Measurements from ENCODE around the gene HOXA7. TPM values are rescaled to one million over a fixed set of nuclear protein-coding genes. Genes with fewer than 3 reads are reported as not detected.

The HOXA7 gene
- total RNA-seq, 4 donors from 2014 or later = 0.26 to 9.1 (median 5.2) TPM

DNA sequence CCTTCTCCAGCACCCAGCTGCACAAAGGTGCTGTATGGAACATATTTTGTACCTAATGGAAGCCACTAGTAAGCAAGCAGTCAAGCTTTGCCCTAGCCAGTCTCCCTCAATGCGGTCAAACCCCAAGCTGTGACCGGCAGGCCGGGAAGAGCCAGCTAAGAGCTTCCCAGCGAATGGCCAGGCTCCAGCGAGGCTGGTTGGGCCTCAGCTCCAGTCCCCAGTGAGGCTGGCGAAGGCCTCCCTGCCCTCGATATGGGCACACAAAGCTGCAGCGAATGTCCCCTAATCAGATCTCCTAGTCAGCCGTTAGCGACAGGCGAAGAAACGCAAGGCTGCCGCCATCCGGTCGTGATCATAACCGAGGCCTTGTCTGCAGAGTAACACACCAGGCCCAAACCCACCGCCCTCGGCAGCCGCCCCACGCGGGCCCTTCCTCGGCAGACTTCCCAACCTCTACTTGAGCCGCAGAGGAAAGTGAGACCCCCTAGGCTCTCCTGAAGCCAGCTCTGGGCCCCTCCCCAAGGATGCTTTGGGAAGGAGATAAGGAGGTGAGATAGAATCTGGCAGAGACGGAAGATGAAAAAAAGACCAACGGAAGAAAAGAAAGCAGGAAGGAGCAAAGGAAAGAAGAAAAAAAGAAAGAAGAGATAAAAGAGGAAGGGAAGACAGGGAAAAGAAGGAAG lies 11.9 kb upstream of the HOXA7 start:
- no peaks in the 10 kb centered on the region for H3K36me3 ChIP-seq
- intact Hi-C loops (cut with DNase I; ENCODE audit: low total_unique reads) = loop anchor here (5.0 kb wide), 1 partner anchor 1311 kb away; no protein-coding TSS in a partner anchor
- no peaks in the 10 kb centered on the region for H3K4me1 ChIP-seq
- H3K4me3 ChIP-seq = peak overlapping the region; percentile 58 to 66
- no peak for TF ChIP-seq POLR2A (IDR thresholded peaks at IDR 0.05)
- TF ChIP-seq, protein P1, sequence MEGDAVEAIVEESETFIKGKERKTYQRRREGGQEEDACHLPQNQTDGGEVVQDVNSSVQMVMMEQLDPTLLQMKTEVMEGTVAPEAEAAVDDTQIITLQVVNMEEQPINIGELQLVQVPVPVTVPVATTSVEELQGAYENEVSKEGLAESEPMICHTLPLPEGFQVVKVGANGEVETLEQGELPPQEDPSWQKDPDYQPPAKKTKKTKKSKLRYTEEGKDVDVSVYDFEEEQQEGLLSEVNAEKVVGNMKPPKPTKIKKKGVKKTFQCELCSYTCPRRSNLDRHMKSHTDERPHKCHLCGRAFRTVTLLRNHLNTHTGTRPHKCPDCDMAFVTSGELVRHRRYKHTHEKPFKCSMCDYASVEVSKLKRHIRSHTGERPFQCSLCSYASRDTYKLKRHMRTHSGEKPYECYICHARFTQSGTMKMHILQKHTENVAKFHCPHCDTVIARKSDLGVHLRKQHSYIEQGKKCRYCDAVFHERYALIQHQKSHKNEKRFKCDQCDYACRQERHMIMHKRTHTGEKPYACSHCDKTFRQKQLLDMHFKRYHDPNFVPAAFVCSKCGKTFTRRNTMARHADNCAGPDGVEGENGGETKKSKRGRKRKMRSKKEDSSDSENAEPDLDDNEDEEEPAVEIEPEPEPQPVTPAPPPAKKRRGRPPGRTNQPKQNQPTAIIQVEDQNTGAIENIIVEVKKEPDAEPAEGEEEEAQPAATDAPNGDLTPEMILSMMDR (IDR thresholded peaks at IDR 0.05) = no peak
- DNase-seq = peak; percentile 71 to 78
- no peaks in the 10 kb centered on the region for H3K27me3 ChIP-seq
- H3K9me3 ChIP-seq = no peaks in the 10 kb centered on the region
- peak overlapping the region; percentile 94 to 96 for H3K27ac ChIP-seq

DNA sequence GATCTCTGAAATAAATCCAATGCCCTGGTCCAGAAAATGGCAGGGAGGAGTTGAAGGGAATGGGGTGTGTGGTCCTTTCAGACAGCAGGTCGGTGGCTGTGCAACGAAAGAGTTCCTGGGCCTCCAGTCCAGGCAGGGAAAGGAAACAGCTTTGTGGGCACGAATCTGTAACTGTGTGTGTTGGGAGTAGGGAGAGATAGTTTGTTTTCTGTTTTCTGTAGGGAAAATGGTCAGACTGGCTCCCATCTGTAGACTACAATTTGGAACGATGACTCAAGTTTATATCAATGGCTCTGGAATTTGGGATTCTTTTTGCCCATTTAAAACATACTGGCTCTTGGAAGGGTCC lies 11.4 kb upstream of the HOXA7 start:
- intact Hi-C loops (cut with DNase I; ENCODE audit: low total_unique reads) = loop anchor here (5.0 kb wide), 1 partner anchor 1311 kb away; no protein-coding TSS in a partner anchor
- DNase-seq = peak in 1 of 2 donors; percentile 13
- peak overlapping the region; percentile 94 to 96 for H3K27ac ChIP-seq
- no peaks in the 10 kb centered on the region for H3K27me3 ChIP-seq
- H3K4me1 ChIP-seq = no peaks in the 10 kb centered on the region
- peak overlapping the region; percentile 58 to 66 for H3K4me3 ChIP-seq
- TF ChIP-seq POLR2A (IDR thresholded peaks at IDR 0.05) = no peak
- TF ChIP-seq, protein P1 (IDR thresholded peaks at IDR 0.05) = no peak
- H3K9me3 ChIP-seq = no peaks in the 10 kb centered on the region
- H3K36me3 ChIP-seq = no peaks in the 10 kb centered on the region

DNA sequence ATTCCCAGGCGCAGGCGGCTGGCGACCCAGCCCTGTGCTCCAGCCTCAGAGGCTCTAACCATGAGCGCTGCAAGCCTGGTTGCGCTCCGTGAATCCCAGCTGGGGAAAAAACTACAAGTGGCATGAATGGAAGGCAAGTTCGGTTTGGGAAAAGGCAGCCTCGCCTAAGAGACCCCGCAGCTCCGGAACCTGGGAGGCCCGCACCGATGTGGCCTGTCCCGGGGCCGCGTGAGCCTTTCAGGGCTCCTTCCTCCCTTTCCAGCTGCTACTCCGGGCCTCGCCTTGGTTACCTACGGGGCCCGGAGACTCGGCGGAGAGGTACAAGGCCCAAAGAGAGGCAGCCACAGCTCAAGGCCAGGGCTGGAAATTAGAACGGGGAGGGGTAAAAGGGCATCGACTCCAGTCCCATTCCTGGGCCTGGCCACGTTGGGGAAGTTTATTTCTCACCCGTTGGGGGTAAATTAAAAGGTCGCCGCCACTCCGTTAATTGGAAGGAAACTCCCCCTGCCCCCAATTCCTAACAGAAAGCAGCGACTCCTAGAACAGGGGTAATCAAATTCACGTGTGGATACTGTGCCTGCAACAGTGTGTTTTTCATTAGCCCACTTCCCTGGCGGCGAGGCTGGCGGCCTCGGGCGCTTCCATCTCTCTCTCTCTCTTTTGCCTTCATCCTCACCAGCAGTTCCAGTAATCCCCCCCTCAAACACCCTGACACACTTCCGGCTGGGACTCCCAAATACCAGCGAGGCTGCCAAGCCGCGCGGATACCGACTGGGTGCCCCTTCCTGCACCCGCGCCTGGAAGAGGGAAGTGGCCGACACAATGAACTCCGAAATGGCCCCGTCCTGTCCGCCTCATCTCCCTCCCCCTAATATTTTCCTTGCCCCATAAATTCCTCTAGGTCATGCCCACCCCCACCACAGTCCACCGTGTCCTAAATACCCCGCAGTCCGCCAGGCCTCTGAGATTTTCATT lies 10.3 kb upstream of the HOXA7 start:
- TF ChIP-seq, protein P1 (IDR thresholded peaks at IDR 0.05) = no peak
- no peak for TF ChIP-seq POLR2A (IDR thresholded peaks at IDR 0.05)
- Histone ChIP-seq H3K27ac (peak overlapping the region; percentile 94 to 96), H3K27me3 (no peaks in the 10 kb centered on the region), H3K36me3 (no peaks in the 10 kb centered on the region), H3K9me3 (no peaks in the 10 kb centered on the region), H3K4me1 (no peaks in the 10 kb centered on the region), H3K4me3 (peak overlapping the region; percentile 58 to 66)
- DNase-seq = peak in 1 of 2 donors; percentile 53
- intact Hi-C loops (cut with DNase I; ENCODE audit: low total_unique reads) = loop anchor here (5.0 kb wide), 1 partner anchor 1310 kb away; no protein-coding TSS in a partner anchor

DNA sequence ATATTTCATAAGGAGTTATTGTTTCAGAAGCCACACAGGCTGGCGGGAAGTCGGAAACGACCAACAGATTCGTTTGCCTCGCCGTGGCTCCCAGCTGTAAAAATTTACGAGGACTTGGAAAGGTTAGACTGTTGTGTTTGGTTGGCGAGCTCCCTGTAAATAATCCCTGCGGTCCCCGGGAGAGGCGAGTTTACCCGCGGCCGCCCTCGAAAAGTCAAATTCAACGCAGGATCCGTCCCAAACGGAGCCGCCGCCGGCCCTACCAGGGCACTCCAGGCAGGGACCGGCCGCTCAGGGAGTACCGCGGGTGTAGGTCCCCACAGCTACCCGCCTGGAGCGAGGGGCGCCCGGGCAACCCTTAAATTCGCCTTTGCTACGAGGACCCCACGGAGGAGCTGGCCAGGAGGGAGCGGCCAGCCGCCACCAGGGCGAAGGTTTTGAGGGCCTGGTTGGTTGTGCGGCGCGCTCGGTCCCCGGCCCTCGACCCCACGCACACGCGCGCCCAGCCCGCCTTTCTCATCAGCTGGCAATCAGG lies 9.6 kb upstream of the HOXA7 start:
- no peaks in the 10 kb centered on the region for H3K27me3 ChIP-seq
- intact Hi-C loops (cut with DNase I; ENCODE audit: low total_unique reads) = loop anchor here (5.0 kb wide), 1 partner anchor 1309 kb away; no protein-coding TSS in a partner anchor
- peak overlapping the region; percentile 94 to 96 for H3K27ac ChIP-seq
- no peaks in the 10 kb centered on the region for H3K36me3 ChIP-seq
- DNase-seq = peak; percentile 43 to 62
- no peaks in the 10 kb centered on the region for H3K9me3 ChIP-seq
- peak overlapping the region; percentile 58 to 66 for H3K4me3 ChIP-seq
- no peak for TF ChIP-seq POLR2A (IDR thresholded peaks at IDR 0.05)
- TF ChIP-seq, protein P1 (IDR thresholded peaks at IDR 0.05) = peak in 1 of 4 experiments; percentile 11
- no peaks in the 10 kb centered on the region for H3K4me1 ChIP-seq
